C4-2B (cell line): ENCODE data around the gene COL6A1.

ENCODE experiments used
- CTCF ChIP-seq: fragments of 450-650 bp; conservative IDR thresholded peaks from 2 replicates; pipeline ENCODE4 v1.5.1; 2017; ENCODE audit warnings: mild to moderate bottlenecking
- ZFX ChIP-seq: fragments of 450-650 bp; IDR thresholded peaks from 2 replicates; pipeline ENCODE4 v1.6.1; 2017

GRCh38 chr21:45970674-45971615 lies 10.6 kb upstream of the COL6A1 start:
- TF ChIP-seq CTCF (peak; percentile 91), ZFX (no peak)
